Right cardiac atrium (tissue), 5 donors: ENCODE data around the gene RNF212. TPM values are rescaled to one million over a fixed set of nuclear protein-coding genes. Genes with fewer than 3 reads are reported as not detected.
"Not testable (repeated sequence)": the region's sequence is repeated elsewhere in the genome, so short reads cannot be mapped to it uniquely, and the experiment has no call there.

ENCODE experiments used
- ATAC-seq, 2 donors: fragments of 200-7000 bp; cut with Tn5 transposase; one replicate each; pipeline versions ENCODE4 v1.8.0 to v1.9.1; 2020; ENCODE audit warnings: moderate library complexity in 2 of 2, mild to moderate bottlenecking in 1 of 2
- DNase-seq, 3 donors: peaks; one replicate each; pipeline ENCODE4 v3.0.0-alpha.2; 2020
- H3K27ac ChIP-seq: one replicate; pipeline ENCODE4 v1.5.1; 2013; ENCODE audit warnings: mild to moderate bottlenecking, low read length, control low read depth, moderate library complexity
- H3K27me3 ChIP-seq: one replicate; pipeline ENCODE4 v1.6.1; 2013; ENCODE audit not compliant: control insufficient read depth, insufficient read depth
- H3K4me1 ChIP-seq: one replicate; pipeline ENCODE4 v1.6.1; 2013; ENCODE audit warnings: low read length; ENCODE audit not compliant: control insufficient read depth, insufficient read depth
- H3K4me3 ChIP-seq: one replicate; pipeline ENCODE4 v1.5.1; 2013; ENCODE audit warnings: low read length, control low read depth
- H3K9me3 ChIP-seq: one replicate; pipeline ENCODE4 v1.6.1; 2013; ENCODE audit warnings: low read length; ENCODE audit not compliant: control insufficient read depth
- WGBS: extraction: QIAGEN DNeasy Blood & Tissue Kit; methylation state at CpG from one replicate; pipeline ENCODE4 v1.1.7; 2013; 5-methylcytosine and 5-hydroxymethylcytosine counted together
- intact Hi-C, 4 donors: fragments of 100-400 bp; cut with DNase I; formaldehyde crosslinking; loops; one replicate each; pipeline versions ENCODE4 v1.11.0 to v1.14.0; 2022 to 2023
- polyA plus RNA-seq: library from polyadenylated mRNA; stranded (reverse); fragments of 200-250 nt; gene quantifications from one replicate; pipeline ENCODE4 v1.2.3, GENCODE V29; 2013
- total RNA-seq, 4 donors: library from RNA; stranded (reverse); fragmentation: NEBNext Ultra II Directional; extraction: Animal tissue kit (Norgen Biotek cat#: 25700); gene quantifications; one replicate each; pipeline ENCODE4 v1.2.1, GENCODE V29; 2021
- donor health status: healthy with polysubstance abuse.
- donor health status: DM: no; HTN: yes; CAD: no.
- donor health status: DM: no; HTN: no; CAD: no.
- donor health status: DM: no; HTN: yes; CAD: no; lungs with severe emphysema.
- donor health status: DM: yes; HTN: yes; CAD: no.

Gene RNF212
- total and polyA plus RNA-seq, 5 donors: 0.59 to 2.4 (median 1.6) TPM

DNA sequence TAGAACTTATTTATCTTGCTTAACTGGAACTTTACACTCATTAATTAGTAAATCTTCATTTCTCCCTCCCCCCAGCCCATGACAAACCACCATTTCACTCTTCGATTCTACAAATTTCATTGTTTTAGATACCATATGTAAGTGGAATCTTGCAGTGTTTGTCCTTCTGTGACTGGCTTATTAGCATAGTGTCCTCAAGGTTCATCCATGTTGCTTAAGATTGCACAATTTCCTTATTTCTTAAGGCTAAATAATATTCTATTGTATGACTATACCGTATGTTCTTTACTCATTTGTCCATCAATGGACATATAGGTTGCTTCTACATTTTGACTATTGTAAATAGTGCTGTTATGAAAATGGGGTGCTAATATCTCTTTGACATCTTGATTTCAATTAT is 24.5 kb upstream of the RNF212 start:
- H3K9me3 ChIP-seq: no peaks in the 10 kb centered on the region
- ATAC-seq (no peak), DNase-seq (no peak)
- intact Hi-C loops: loop anchor here in 1 of 4 donors (10.0 kb wide), 1 partner anchor 217 kb away; no protein-coding TSS in a partner anchor
- no peak overlapping the region for H3K27ac ChIP-seq
- no peaks in the 10 kb centered on the region for H3K4me1 ChIP-seq
- no peak overlapping the region for H3K4me3 ChIP-seq
- H3K27me3 ChIP-seq: no peaks in the 10 kb centered on the region
- WGBS: 85% methylated on average over 2 of the region's 2 CpGs

DNA sequence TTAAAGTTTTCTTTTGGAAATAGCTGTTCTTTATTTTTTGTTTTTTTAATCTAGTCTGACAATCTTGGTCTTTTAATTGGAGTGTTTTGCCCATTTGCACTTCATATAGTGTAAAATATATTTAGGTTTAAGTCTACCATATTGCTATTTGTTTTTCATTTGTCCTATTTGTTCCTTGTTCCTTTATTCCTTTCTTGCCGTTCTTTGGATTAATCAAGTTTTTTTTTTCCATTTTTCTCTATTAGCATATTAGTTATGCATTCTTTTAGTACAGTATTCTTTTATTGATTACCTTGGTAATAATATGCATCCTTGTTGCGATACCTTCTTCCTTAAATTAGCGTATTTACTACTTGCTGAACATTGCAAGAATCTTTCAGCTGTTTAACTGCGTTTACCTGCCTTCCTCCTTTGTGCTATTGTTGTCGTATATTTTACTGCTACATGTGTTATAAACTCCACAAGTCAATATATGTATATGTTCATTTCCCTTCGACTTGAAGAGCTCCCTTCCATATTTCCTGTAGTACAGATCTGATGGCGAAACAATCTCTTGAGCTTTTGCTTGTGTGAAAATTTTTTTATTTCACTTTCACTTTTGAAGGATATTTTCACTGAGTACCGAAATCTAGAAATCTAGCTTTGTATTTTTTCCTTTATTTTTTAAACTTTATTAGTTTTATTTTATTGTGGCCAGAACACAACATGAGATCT is 23.9 kb upstream of the RNF212 start:
- WGBS: 68% methylated on average over 8 of the region's 8 CpGs
- Histone ChIP-seq H3K27ac (no peak overlapping the region), H3K4me1 (no peaks in the 10 kb centered on the region), H3K4me3 (peak overlapping the region; percentile 15), H3K27me3 (no peaks in the 10 kb centered on the region), H3K9me3 (no peaks in the 10 kb centered on the region)
- ATAC-seq (no peak), DNase-seq (no peak)
- intact Hi-C loops: loop anchor here in 1 of 4 donors (10.0 kb wide), 1 partner anchor 218 kb away; no protein-coding TSS in a partner anchor

DNA sequence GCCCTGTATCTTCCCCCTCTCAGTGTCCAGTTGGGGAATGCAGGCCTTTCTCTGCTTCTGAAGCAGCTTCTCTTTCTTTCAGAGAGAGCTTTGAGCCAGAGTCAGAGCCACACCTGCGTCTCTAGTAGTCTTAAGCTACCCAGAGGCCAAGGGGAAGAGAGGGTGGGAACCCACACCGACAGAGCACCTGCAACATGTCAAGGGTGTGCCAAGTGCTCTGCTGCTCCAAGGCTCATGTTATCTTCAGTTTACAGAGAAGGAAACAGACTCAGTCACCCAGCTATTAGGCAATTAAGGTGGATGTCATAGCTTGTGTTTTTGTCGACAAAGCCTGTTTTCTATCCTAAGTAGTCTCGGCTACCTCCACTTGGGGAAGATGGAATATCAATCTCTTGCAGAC is 22.7 kb upstream of the RNF212 start:
- Histone ChIP-seq H3K4me1 (no peaks in the 10 kb centered on the region), H3K27me3 (no peaks in the 10 kb centered on the region), H3K4me3 (no peak overlapping the region), H3K9me3 (no peaks in the 10 kb centered on the region), H3K27ac (no peak overlapping the region)
- 46% methylated on average over 4 of the region's 4 CpGs for WGBS
- DNase-seq: no peak
- intact Hi-C loops: loop anchor here in 1 of 4 donors (10.0 kb wide), 1 partner anchor 219 kb away; no protein-coding TSS in a partner anchor
- ATAC-seq: no peak

DNA sequence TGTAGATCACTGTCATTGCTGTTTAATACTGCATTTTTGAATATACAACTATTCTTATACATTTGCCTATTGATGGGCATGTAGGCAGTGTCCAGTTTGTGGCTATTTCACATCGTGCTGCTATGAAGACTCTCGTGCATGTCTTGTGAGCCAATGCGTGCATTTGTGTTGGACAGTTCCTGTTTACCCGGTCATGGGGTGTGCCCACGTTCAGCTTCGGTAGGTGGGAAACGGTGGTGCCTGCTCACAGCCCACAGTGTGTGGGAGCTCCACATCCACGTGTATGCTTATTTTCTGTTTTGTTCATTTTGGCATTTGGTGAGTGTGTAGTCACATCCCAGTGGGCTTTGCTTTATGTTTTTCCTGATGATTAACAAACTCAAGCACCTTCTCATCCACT is 19.7 kb upstream of the RNF212 start:
- intact Hi-C loops: loop anchor here in 2 of 4 donors (5.0 to 10.0 kb wide), 2 partner anchors 214 to 222 kb away; partner anchors contain the start of gene UVSSA (in 1 of the 2)
- WGBS: 44% methylated on average over 8 of the region's 8 CpGs
- Histone ChIP-seq H3K4me3 (no peak overlapping the region), H3K4me1 (no peaks in the 10 kb centered on the region), H3K27me3 (no peaks in the 10 kb centered on the region), H3K9me3 (no peaks in the 10 kb centered on the region), H3K27ac (no peak overlapping the region)
- ATAC-seq (no peak), DNase-seq (no peak)

DNA sequence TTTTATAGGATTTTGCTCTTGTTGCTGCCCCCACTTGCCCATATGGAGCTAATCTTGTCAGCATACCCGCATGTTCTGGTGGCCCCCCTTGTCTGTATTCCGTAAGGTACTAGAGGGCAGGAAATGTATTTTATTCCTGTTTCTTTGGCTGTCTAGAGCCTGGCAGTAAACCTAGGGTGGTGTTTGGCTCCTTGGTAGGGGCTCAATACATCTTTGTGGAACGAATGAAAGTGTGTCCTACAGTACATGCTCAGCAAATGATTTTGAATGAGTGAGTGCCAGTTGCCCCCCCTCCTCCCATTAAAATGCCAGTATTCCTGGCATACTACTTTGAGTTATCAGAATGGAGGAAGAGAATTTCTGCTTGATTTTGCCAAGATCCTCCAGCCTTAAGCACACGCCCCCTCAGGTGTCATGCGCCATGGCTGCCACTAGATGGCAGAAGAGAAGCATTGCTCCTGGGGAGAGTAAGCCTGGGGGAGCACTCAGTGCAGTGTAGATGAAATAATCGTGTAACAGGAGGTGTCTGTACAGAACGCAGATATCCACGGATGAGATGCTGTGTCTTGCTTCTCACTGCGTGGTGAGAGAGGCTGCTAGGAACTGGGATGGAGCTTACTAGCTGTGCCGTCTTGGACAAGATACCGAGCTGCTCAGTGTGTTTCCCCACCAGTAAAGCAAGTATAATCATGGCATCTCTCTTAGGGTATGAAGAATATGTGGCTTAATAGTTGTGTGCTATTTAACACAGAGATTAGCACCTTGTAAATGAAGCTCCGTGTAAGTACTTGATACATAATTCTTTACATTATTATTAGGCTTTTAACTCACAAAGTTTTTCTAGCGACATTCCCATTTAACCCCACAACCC is 17.2 kb upstream of the RNF212 start:
- no peak overlapping the region for H3K27ac ChIP-seq
- 18% methylated on average over 13 of the region's 13 CpGs for WGBS
- no peak overlapping the region for H3K4me3 ChIP-seq
- DNase-seq (peak; percentile 62 to 85 (median 82)), ATAC-seq (peak; percentile 93 to 96)
- no peaks in the 10 kb centered on the region for H3K27me3 ChIP-seq
- intact Hi-C loops: loop anchor here in 3 of 4 donors (2.0 to 10.0 kb wide), 4 partner anchors 138 to 224 kb away; partner anchors contain the start of gene UVSSA (in 1 of the 3)
- H3K9me3 ChIP-seq: no peaks in the 10 kb centered on the region
- H3K4me1 ChIP-seq: no peaks in the 10 kb centered on the region

DNA sequence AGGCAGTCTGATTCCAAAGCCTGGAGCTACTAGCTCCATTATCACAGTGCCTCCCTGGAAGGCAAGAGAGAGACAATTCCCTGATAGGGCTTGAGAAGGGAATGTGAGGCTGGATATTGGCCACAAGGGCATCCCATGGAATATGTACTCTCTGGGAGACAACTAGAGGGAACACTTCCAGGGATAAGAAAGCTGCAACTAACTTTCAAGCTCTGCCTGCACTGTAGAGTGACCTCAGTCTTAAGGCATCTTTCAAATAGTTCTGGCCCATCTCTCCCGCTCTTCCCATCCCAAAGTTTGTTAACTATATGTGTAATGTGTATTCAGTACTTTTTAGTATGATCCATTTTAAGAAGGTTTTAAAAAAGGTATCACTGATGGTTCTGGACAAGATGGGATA is 13.1 kb upstream of the RNF212 start:
- WGBS: 47% methylated on average over 1 of the region's 1 CpG

DNA sequence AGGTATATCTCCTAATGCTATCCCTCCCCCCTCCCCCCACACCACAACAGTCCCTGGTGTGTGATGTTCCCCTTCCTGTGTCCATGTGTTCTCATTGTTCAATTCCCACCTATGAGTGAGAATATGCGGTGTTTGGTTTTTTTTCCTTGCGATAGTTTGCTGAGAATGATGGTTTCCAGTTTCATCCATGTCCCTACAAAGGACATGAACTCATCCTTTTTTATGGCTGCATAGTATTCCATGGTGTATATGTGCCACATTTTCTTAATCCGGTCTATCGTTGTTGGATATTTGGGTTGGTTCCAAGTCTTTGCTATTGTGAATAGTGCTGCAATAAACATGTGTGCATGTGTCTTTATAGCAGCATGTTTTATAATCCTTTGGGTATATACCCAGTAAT is 12.1 kb upstream of the RNF212 start:
- H3K27me3 ChIP-seq, H3K4me1 ChIP-seq, H3K4me3 ChIP-seq, intact Hi-C loops, H3K27ac ChIP-seq, DNase-seq, H3K9me3 ChIP-seq, ATAC-seq: not testable (repeated sequence)
- WGBS: 91% methylated on average over 4 of the region's 4 CpGs

More for the DNA sequence above, 13.1 kb upstream of the RNF212 start:
- no peak overlapping the region for H3K4me3 ChIP-seq
- H3K27ac ChIP-seq: no peak overlapping the region
- no peaks in the 10 kb centered on the region for H3K4me1 ChIP-seq
- ATAC-seq: no peak
- no peaks in the 10 kb centered on the region for H3K27me3 ChIP-seq
- DNase-seq: no peak
- intact Hi-C loops: no loop called here
- H3K9me3 ChIP-seq: no peaks in the 10 kb centered on the region

DNA sequence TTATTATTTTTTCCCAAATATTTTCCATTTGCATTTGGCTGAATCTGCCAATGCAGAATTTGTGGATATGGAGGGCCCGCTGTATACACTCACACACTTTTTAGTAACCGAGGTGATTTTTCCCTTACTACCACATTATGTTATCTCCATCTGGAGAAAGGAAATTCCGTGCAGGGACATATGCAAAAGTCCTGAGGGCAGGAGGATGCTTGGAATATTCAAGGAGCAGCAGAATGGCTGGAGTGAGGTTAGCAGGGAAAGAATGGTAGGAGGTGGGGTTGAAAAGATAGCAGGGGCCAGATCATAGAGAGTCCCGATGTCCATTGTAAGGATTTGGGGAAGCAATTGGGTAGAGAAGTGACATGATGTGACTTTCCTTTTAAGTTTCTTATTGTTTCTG is 11.5 kb upstream of the RNF212 start:
- 68% methylated on average over 4 of the region's 4 CpGs for WGBS
- intact Hi-C loops: no loop called here
- no peak for ATAC-seq
- no peak for DNase-seq
- no peaks in the 10 kb centered on the region for H3K27me3 ChIP-seq
- H3K27ac ChIP-seq: no peak overlapping the region
- H3K9me3 ChIP-seq: no peaks in the 10 kb centered on the region
- no peak overlapping the region for H3K4me3 ChIP-seq
- no peaks in the 10 kb centered on the region for H3K4me1 ChIP-seq

DNA sequence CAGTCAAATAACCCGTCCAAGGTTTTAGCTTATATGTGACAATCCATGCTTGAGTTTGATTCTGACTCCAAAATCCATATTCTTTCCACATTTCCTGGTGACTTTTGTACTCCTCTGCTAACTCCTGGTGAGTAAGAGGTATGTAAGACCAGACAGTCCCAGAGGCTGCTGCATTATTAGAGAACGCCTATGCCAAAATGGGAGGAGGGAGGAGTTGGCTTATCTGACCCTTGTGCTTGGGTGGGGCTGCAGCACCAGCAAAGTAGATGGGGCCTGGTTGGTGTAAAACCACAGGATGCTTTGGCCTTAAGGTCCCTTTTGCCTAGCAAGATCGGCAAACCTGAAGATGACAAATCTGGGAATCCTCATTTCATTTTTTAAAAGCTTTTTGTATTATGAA is 9.1 kb upstream of the RNF212 start:
- Histone ChIP-seq H3K4me3 (no peak overlapping the region), H3K4me1 (no peaks in the 10 kb centered on the region), H3K27ac (no peak overlapping the region), H3K27me3 (no peaks in the 10 kb centered on the region), H3K9me3 (no peaks in the 10 kb centered on the region)
- no peak for ATAC-seq
- DNase-seq: no peak
- intact Hi-C loops: no loop called here
- WGBS: 80% methylated on average over 3 of the region's 3 CpGs

DNA sequence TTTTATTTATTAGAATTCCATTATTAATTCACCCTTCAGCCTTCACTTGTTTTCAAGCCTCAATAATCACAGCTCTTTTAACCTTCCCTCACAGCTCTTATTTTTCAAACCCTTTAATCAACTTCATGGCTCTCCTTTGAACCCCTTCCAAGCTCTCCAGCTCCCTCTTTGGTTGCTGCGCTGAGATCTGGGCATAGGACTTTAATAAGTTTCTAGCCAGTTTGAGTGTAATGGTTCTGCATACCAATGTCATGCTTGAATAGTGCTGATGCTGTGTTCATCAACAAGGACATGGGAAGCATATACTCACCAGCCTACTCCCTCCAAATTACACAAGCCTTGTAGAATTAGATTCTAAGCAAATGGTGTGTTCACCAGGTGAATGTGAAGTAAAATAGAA is 3.5 kb upstream of the RNF212 start:
- H3K27ac ChIP-seq: no peak overlapping the region
- 55% methylated on average over 1 of the region's 1 CpG for WGBS
- H3K27me3 ChIP-seq: no peaks in the 10 kb centered on the region
- no peaks in the 10 kb centered on the region for H3K4me1 ChIP-seq
- DNase-seq (no peak), ATAC-seq (no peak)
- intact Hi-C loops: no loop called here
- no peak overlapping the region for H3K4me3 ChIP-seq
- no peaks in the 10 kb centered on the region for H3K9me3 ChIP-seq
